GM18505 (cell line): ENCODE measurements around the gene KANK2.
"Not testable (repeated sequence)": the region's sequence is repeated elsewhere in the genome, so short reads cannot be mapped to it uniquely, and the experiment has no call there.

Experiments
- ATAC-seq: cut with Tn5 transposase; IDR thresholded peaks from one replicate; pipeline ENCODE4 v1.9.1; 2021; ENCODE audit not compliant: unreplicated experiment
- POLR2A ChIP-seq: IDR thresholded peaks from 4 replicates; pipeline ENCODE4 v1.6.1; 2011; ENCODE audit warnings: borderline replicate concordance; ENCODE audit not compliant: insufficient read depth, insufficient read length; ENCODE audit errors: extremely low read depth

KANK2 gene

GRCh38 chr19:11164879-11165406 lies 32.4 kb downstream of the KANK2 start:
- ATAC-seq = no peak
- no peak for TF ChIP-seq POLR2A

- no peak for TF ChIP-seq POLR2A
- ATAC-seq = no peak
Measured at GRCh38 chr19:11164296-11164695, 33.0 kb downstream of the KANK2 start.

GRCh38 chr19:11160440-11160768 lies 36.9 kb downstream of the KANK2 start:
- not testable (repeated sequence) for ATAC-seq

GRCh38 chr19:11159598-11160439 lies 37.5 kb downstream of the KANK2 start:
- ATAC-seq = no peak
- TF ChIP-seq POLR2A = no peak

GRCh38 chr19:11155373-11156120 lies 41.8 kb downstream of the KANK2 start, which contains the start of gene SPC24:
SPC24 (minus strand) TSS chr19:11155782; CDS start chr19:11155776, 6 bp downstream.
- ATAC-seq = peak; percentile 92
- peak; percentile 80 for TF ChIP-seq POLR2A

- ATAC-seq = no peak
- no peak for TF ChIP-seq POLR2A
Measured at GRCh38 chr19:11154683-11155047, 42.7 kb downstream of the KANK2 start.

- TF ChIP-seq POLR2A = no peak
Measured at GRCh38 chr19:11152318-11153062, 44.9 kb downstream of the KANK2 start.

GRCh38 chr19:11151181-11151580 lies 46.2 kb downstream of the KANK2 start:
- no peak for ATAC-seq
- TF ChIP-seq POLR2A = no peak

More at GRCh38 chr19:11152318-11153062, 44.9 kb downstream of the KANK2 start:
- ATAC-seq = no peak

GRCh38 chr19:11148001-11148400 lies 49.3 kb downstream of the KANK2 start:
- no peak for TF ChIP-seq POLR2A
- ATAC-seq = no peak

- no peak for ATAC-seq
- no peak for TF ChIP-seq POLR2A
Measured at GRCh38 chr19:11145536-11145924, 51.8 kb downstream of the KANK2 start.

GRCh38 chr19:11142528-11143171 lies 54.7 kb downstream of the KANK2 start:
- TF ChIP-seq POLR2A = no peak
- ATAC-seq = no peak

GRCh38 chr19:11141937-11142527 lies 55.3 kb downstream of the KANK2 start:
- ATAC-seq = no peak
- no peak for TF ChIP-seq POLR2A
